Measurements from ENCODE around the gene HMX3. TPM values are rescaled to one million over a fixed set of nuclear protein-coding genes. Genes with fewer than 3 reads are reported as not detected.
"Not testable (repeated sequence)": the region's sequence is repeated elsewhere in the genome, so short reads cannot be mapped to it uniquely, and the experiment has no call there.

Gene HMX3
- total RNA-seq, 1 experiment from 2014 or later: not detected

GRCh38 chr10:123166618-123167017 is 30.8 kb downstream of the HMX3 start:
- no peak for DNase-seq (ENCODE audit: low read depth)

- no peak for DNase-seq (ENCODE audit: low read depth)
Measured at GRCh38 chr10:123170961-123171360, 35.2 kb downstream of the HMX3 start.

DNA sequence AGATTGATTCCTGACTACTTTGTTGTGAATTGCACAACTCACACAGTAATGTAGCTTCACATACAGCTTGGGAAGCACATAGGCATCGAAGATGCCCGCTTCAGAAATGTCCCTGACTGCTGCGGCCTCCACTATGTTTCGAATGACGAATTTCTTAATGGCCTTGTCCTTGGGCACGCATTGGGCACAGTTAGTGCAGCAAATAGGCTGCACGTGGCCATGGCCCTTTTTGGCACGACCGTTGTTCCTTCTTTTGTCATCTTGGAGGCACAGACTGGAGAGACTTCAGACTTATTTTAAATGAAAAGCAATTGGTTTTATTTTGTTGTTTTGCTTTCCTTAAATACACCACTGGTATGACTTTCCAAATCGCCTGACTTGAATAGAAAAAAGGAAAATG is 35.8 kb downstream of the HMX3 start:
- not testable (repeated sequence) for DNase-seq (ENCODE audit: low read depth)

GRCh38 chr10:123175389-123176387 is 39.9 kb downstream of the HMX3 start:
- no peak for DNase-seq (ENCODE audit: low read depth)

GRCh38 chr10:123178390-123178789 is 42.6 kb downstream of the HMX3 start:
- not testable (repeated sequence) for DNase-seq (ENCODE audit: low read depth)

GRCh38 chr10:123180101-123181090 is 44.6 kb downstream of the HMX3 start:
- DNase-seq (ENCODE audit: low read depth): no peak

DNA sequence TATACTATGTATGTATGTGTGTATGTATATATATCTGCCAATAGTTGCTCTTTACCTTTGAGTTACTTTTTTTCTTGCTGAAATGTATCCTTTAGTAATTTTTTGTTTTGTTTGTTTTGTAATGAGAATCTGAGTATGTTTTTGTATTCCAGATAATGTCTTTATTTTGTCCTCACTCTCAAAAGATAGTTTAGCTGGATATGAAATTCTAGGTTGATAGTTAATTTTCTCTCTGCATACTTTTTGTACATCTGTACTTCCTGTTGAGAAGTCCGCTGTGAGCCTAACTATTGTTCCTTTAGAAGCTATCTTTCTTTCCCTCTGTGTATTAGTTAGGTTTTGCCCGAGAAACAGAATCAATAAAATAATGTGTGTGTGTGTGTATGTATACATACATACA is 48.0 kb downstream of the HMX3 start:
- DNase-seq (ENCODE audit: low read depth): no peak

- no peak for DNase-seq (ENCODE audit: low read depth)
Measured at GRCh38 chr10:123187781-123188180, 52.0 kb downstream of the HMX3 start.

Other genes with a start within 250 kb of the HMX3 start
- not detected in 2 replicates for gene FAM24A, start 225.4 kb upstream of the HMX3 start, total RNA-seq (2014; rRNA removed; shearing (Covaris generic))
- 8.1 and 9.4 TPM in 2 replicates for gene C10orf88, start 181.7 kb upstream of the HMX3 start, total RNA-seq (2014; rRNA removed; shearing (Covaris generic))
- 9.1 and 9.6 TPM in 2 replicates for gene PSTK, start 155.6 kb upstream of the HMX3 start, total RNA-seq (2014; rRNA removed; shearing (Covaris generic))
- gene IKZF5, start 127.2 kb upstream of the HMX3 start, total RNA-seq (2014; rRNA removed; shearing (Covaris generic)): 4.2 and 5.4 TPM in 2 replicates
- 3.2 and 4.9 TPM in 2 replicates for gene ACADSB, start 127.0 kb upstream of the HMX3 start, total RNA-seq (2014; rRNA removed; shearing (Covaris generic))
- gene HMX2, start 12.2 kb downstream of the HMX3 start, total RNA-seq (2014; rRNA removed; shearing (Covaris generic)): 0.06 TPM in 1 of 2 replicates, not detected in the other
- 442 and 564 TPM in 2 replicates for gene BUB3, start 18.4 kb downstream of the HMX3 start, total RNA-seq (2014; rRNA removed; shearing (Covaris generic))